IMR-90 (cell line): ENCODE data around the gene PIGW. TPM values are rescaled to one million over a fixed set of nuclear protein-coding genes. Genes with fewer than 3 reads are reported as not detected.

ENCODE experiments used
- ATAC-seq: fragments of 200-7000 bp; cut with Tn5 transposase; 2 replicates; pipeline ENCODE4 v1.9.1; 2020; ENCODE audit warnings: low read depth, mild to moderate bottlenecking, moderate library complexity
- BruUV-seq: library from RNA; stranded (reverse); fragments of 400-500 nt; replicated peaks from 2 replicates; lab custom pipeline; 2021; lab: Mats Ljungman, UMichigan
- CTCF ChIA-PET: fragments of 300-600 bp; formaldehyde crosslinking; extraction: SDS; loops from one replicate; lab custom pipeline; 2021; ENCODE audit warnings: antibody characterized with exemption; lab: Yijun Ruan, JAX
- POLR2A ChIA-PET: fragments of 300-600 bp; sonication (Branson Sonifier 250); formaldehyde crosslinking; loops from one replicate; lab custom pipeline; 2022; ENCODE audit warnings: antibody characterized with exemption; ENCODE audit not compliant: unreplicated experiment; lab: Charles Lee
- DNase-seq: peaks from one replicate; pipeline ENCODE4 v3.0.0; 2013
- H2AFZ ChIP-seq: replicated peaks from 2 replicates; pipeline ENCODE3; 2013; ENCODE audit warnings: low read length, mild to moderate bottlenecking; ENCODE audit not compliant: poor library complexity
- H2AK5ac ChIP-seq: 2 replicates; pipeline ENCODE4 v1.6.1; 2013; ENCODE audit warnings: low read depth, low read length, inconsistent platforms
- H2AK9ac ChIP-seq: replicated peaks from 2 replicates; pipeline ENCODE3; 2013; ENCODE audit warnings: mild to moderate bottlenecking, low read depth, low read length, moderate library complexity; ENCODE audit not compliant: poor library complexity
- H2BK120ac ChIP-seq: 2 replicates; pipeline ENCODE4 v1.6.1; 2013; ENCODE audit warnings: low read depth, low read length, inconsistent platforms
- H2BK15ac ChIP-seq: 3 replicates; pipeline ENCODE4 v1.6.1; 2013; ENCODE audit warnings: low read depth, low read length, inconsistent platforms
- H2BK20ac ChIP-seq: 2 replicates; pipeline ENCODE4 v1.6.1; 2013; ENCODE audit warnings: low read depth, mild to moderate bottlenecking, inconsistent platforms, low read length, moderate library complexity
- H2BK5ac ChIP-seq: 2 replicates; pipeline ENCODE4 v1.6.1; 2013; ENCODE audit warnings: mild to moderate bottlenecking, low read depth, low read length, inconsistent platforms; ENCODE audit not compliant: poor library complexity, severe bottlenecking
- H3K14ac ChIP-seq: replicated peaks from 2 replicates; pipeline ENCODE4 v1.6.1; 2013; ENCODE audit warnings: low read depth, low read length, inconsistent platforms
- H3K18ac ChIP-seq: 2 replicates; pipeline ENCODE4 v1.6.1; 2013; ENCODE audit warnings: low read depth, low read length, control low read depth
- H3K23ac ChIP-seq: 2 replicates; pipeline ENCODE4 v1.6.1; 2013; ENCODE audit warnings: low read depth, low read length, inconsistent platforms
- H3K27ac ChIP-seq: 2 replicates; pipeline ENCODE4 v1.5.1; 2013; ENCODE audit warnings: mild to moderate bottlenecking, control low read depth, low read length; ENCODE audit not compliant: insufficient read depth
- H3K27me3 ChIP-seq: 2 replicates; pipeline ENCODE4 v1.6.1; 2013; ENCODE audit warnings: low read length; ENCODE audit not compliant: control insufficient read depth, insufficient read depth
- H3K36me3 ChIP-seq: 2 replicates; pipeline ENCODE4 v1.6.1; 2013; ENCODE audit warnings: low read length, mixed read lengths; ENCODE audit not compliant: control insufficient read depth, insufficient read depth
- H3K4ac ChIP-seq: 2 replicates; pipeline ENCODE4 v1.6.1; 2013; ENCODE audit warnings: low read depth, low read length, inconsistent platforms
- H3K4me1 ChIP-seq: 2 replicates; pipeline ENCODE4 v1.6.1; 2013; ENCODE audit warnings: low read length, mixed read lengths; ENCODE audit not compliant: control insufficient read depth, insufficient read depth
- H3K4me2 ChIP-seq: 2 replicates; pipeline ENCODE4 v1.6.1; 2013; ENCODE audit warnings: low read depth, mild to moderate bottlenecking, control low read depth, low read length, moderate library complexity
- H3K4me3 ChIP-seq: 2 replicates; pipeline ENCODE4 v1.5.1; 2013; ENCODE audit warnings: low read depth, mild to moderate bottlenecking, control low read depth, low read length, moderate library complexity; ENCODE audit not compliant: insufficient read depth
- H3K56ac ChIP-seq: 2 replicates; pipeline ENCODE4 v1.6.1; 2013; ENCODE audit warnings: low read length, inconsistent platforms; ENCODE audit not compliant: insufficient read depth; ENCODE audit errors: extremely low read depth
- H3K79me1 ChIP-seq, 2 experiments: 2 replicates each; pipeline ENCODE4 v1.6.1; 2013; ENCODE audit warnings: low read length in 2 of 2, inconsistent platforms in 1 of 2, low read depth in 1 of 2
- H3K9ac ChIP-seq: 2 replicates; pipeline ENCODE4 v1.6.1; 2013; ENCODE audit warnings: low read depth, low read length, control low read depth
- H3K9me1 ChIP-seq: 2 replicates; pipeline ENCODE4 v1.6.1; 2013; ENCODE audit warnings: low read length, inconsistent platforms; ENCODE audit not compliant: insufficient read depth
- H3K9me3 ChIP-seq: 2 replicates; pipeline ENCODE4 v1.6.1; 2013; ENCODE audit warnings: low read length; ENCODE audit not compliant: control insufficient read depth, insufficient read depth
- H4K20me1 ChIP-seq: 2 replicates; pipeline ENCODE4 v1.6.1; 2013; ENCODE audit warnings: low read length, inconsistent platforms; ENCODE audit not compliant: insufficient read depth
- H4K5ac ChIP-seq: 2 replicates; pipeline ENCODE4 v1.6.1; 2013; ENCODE audit warnings: mild to moderate bottlenecking, low read depth, low read length, control low read depth
- H4K8ac ChIP-seq, 2 experiments: 2 replicates each; pipeline ENCODE4 v1.6.1; 2013; ENCODE audit warnings: low read depth in 2 of 2, low read length in 2 of 2, control low read depth in 1 of 2, inconsistent platforms in 1 of 2
- H4K91ac ChIP-seq: 2 replicates; pipeline ENCODE4 v1.6.1; 2013; ENCODE audit warnings: low read depth, low read length, inconsistent platforms; ENCODE audit not compliant: insufficient read depth
- BHLHE40 ChIP-seq: fragments of 150-350 bp; IDR thresholded peaks from 2 replicates; pipeline ENCODE4 v1.6.1; 2016; ENCODE audit warnings: mild to moderate bottlenecking, low read depth, low read length
- CEBPB ChIP-seq: IDR thresholded peaks from 2 replicates; pipeline ENCODE4 v1.6.1; 2012; ENCODE audit warnings: low read depth, low read length, improper control_type of control experiment
- CHD1 ChIP-seq: IDR thresholded peaks from 2 replicates; pipeline ENCODE4 v1.6.1; 2012; ENCODE audit warnings: low read depth, low read length, improper control_type of control experiment
- CTCF ChIP-seq: conservative IDR thresholded peaks from 2 replicates; pipeline ENCODE4 v1.5.1; 2012; ENCODE audit warnings: mild to moderate bottlenecking, low read depth, low read length, improper control_type of control experiment
- ELK1 ChIP-seq: fragments of 150-350 bp; IDR thresholded peaks from 2 replicates; pipeline ENCODE4 v1.6.1; 2016; ENCODE audit warnings: low read depth, mild to moderate bottlenecking, low read length, moderate library complexity, borderline replicate concordance
- FOS ChIP-seq: fragments of 150-350 bp; IDR thresholded peaks from 2 replicates; pipeline ENCODE4 v1.6.1; 2016; ENCODE audit warnings: low read depth, low read length
- MAFK ChIP-seq: IDR thresholded peaks from 2 replicates; pipeline ENCODE4 v1.6.1; 2012; ENCODE audit warnings: low read depth, low read length, improper control_type of control experiment
- MAZ ChIP-seq: IDR thresholded peaks from 2 replicates; pipeline ENCODE4 v1.6.1; 2012; ENCODE audit warnings: low read depth, mild to moderate bottlenecking, low read length, improper control_type of control experiment, moderate library complexity, borderline replicate concordance
- POLR2A ChIP-seq: IDR thresholded peaks from 2 replicates; pipeline ENCODE4 v1.6.1; 2012; ENCODE audit warnings: mild to moderate bottlenecking, low read depth, low read length
- RCOR1 ChIP-seq: IDR thresholded peaks from 2 replicates; pipeline ENCODE4 v1.6.1; 2012; ENCODE audit warnings: mild to moderate bottlenecking, low read length, improper control_type of control experiment; ENCODE audit not compliant: insufficient replicate concordance
- RFX5 ChIP-seq: IDR thresholded peaks from 2 replicates; pipeline ENCODE4 v1.8.0; 2012; ENCODE audit warnings: low read depth, mild to moderate bottlenecking, low read length, moderate library complexity
- SMC3 ChIP-seq: fragments of 150-350 bp; IDR thresholded peaks from 2 replicates; pipeline ENCODE4 v1.6.1; 2016; ENCODE audit warnings: low read depth, mild to moderate bottlenecking, antibody characterized with exemption, low read length, moderate library complexity
- USF2 ChIP-seq: fragments of 150-350 bp; IDR thresholded peaks from 2 replicates; pipeline ENCODE4 v1.6.1; 2017; ENCODE audit warnings: mild to moderate bottlenecking, antibody characterized with exemption, low read length, low read depth
- WGBS, 2 experiments: methylation state at CpG; one replicate each; pipeline versions ENCODE4 v1.1.5 to v1.1.7; 2013; ENCODE audit warnings: missing lambda C conversion rate in 2 of 2; ENCODE audit not compliant: insufficient read length in 1 of 2; ENCODE audit errors: extremely low coverage in 2 of 2; 5-methylcytosine and 5-hydroxymethylcytosine counted together
- dilution Hi-C: fragments of 300-500 bp; cut with HindIII; formaldehyde crosslinking; loops from one replicate; pipeline ENCODE4 v1.14.3; 2018; ENCODE audit warnings: low sequenced_read_pairs; ENCODE audit not compliant: unreplicated experiment
- in situ Hi-C: fragments of 300-500 bp; cut with MboI; formaldehyde crosslinking; loops from 3 replicates; pipeline ENCODE4 v1.14.3; 2019; ENCODE audit warnings: low sequenced_read_pairs, inconsistent platforms, mixed read lengths
- intact Hi-C: fragments of 100-400 bp; cut with micrococcal nuclease; formaldehyde crosslinking; loops from 2 replicates; pipeline ENCODE4 v1.10.0; 2022
- polyA plus RNA-seq, 3 experiments: library from polyadenylated mRNA; depleted of rRNA; stranded (reverse); fragments of >200 nt; gene quantifications; 2 replicates each; pipeline ENCODE4 v1.2.3, GENCODE V29; 2012; ENCODE audit warnings: low replicate concordance in 1 of 3
- total RNA-seq: library from RNA; depleted of rRNA; stranded (reverse); fragments of >200 nt; gene quantifications from 2 replicates; pipeline ENCODE4 v1.2.3, GENCODE V29; 2012

PIGW gene
- total and polyA plus RNA-seq, 2 of the 4 experiments (the other 2 are of a cell fraction) = 4.5 to 5.5 TPM

- Histone ChIP-seq H3K9me3 (no peaks in the 10 kb centered on the region), H2BK20ac (no peak overlapping the region), H2BK5ac (peak overlapping the region; percentile 32), H2AK5ac (peak overlapping the region; percentile 29), H3K27ac (peak overlapping the region; percentile 74), H3K4ac (peak overlapping the region; percentile 59), H2AK9ac (peak overlapping the region; percentile 99), H3K23ac (peak overlapping the region; percentile 64; the same call in 1 of the 2 replicates), H3K27me3 (no peaks in the 10 kb centered on the region), H3K14ac (peak overlapping the region; percentile 70), H2BK15ac (no peak overlapping the region), H4K20me1 (no peaks in the 10 kb centered on the region; the same call in 1 of the 2 replicates), H2AFZ (peak overlapping the region; percentile 99), H3K79me1 (peaks cover 33 to 55% of the 10 kb centered on the region in 2 experiments), H4K8ac (peak overlapping the region; percentile 93 to 98), H2BK120ac (no peak overlapping the region), H4K91ac (peak overlapping the region; percentile 13; the same call in 1 of the 2 replicates), H3K56ac (0 out of 2 replicates have a peak overlapping the region, but pooled peaks have one; percentile 1), H3K4me3 (peak overlapping the region; percentile 84), H3K36me3 (peaks cover 16% of the 10 kb centered on the region), H3K4me1 (peaks cover 5% of the 10 kb centered on the region), H3K4me2 (peak overlapping the region; percentile 77), H3K18ac (no peak overlapping the region), H3K9ac (peak overlapping the region; percentile 43), H3K9me1 (peaks cover 11% of the 10 kb centered on the region; the same call in 1 of the 2 replicates), H4K5ac (peak overlapping the region; percentile 29)
- ChIA-PET CTCF (no interaction called here), POLR2A (interaction anchor here (0.6 kb wide), 1 partner anchor 789 kb away, joined by 5 read pairs; no protein-coding TSS in a partner anchor)
- TF ChIP-seq CTCF = no peak
- no peak for TF ChIP-seq MAFK
- TF ChIP-seq USF2 = no peak
- no peak for TF ChIP-seq CEBPB
- TF ChIP-seq ELK1 = no peak
- no peak for TF ChIP-seq POLR2A
- TF ChIP-seq CHD1 = no peak
- no peak for TF ChIP-seq RFX5
- TF ChIP-seq FOS = no peak
- no peak for TF ChIP-seq SMC3
- TF ChIP-seq MAZ = no peak
- no peak for TF ChIP-seq RCOR1
- TF ChIP-seq BHLHE40 = no peak
- in situ Hi-C loops (no loop called here), intact Hi-C loops (loop anchor here (1.0 to 2.0 kb wide), 2 partner anchors 9 to 39 kb away; partner anchors contain the start of gene GGNBP2), dilution Hi-C loops (no loop called here)
- peak; percentile 19; the same call in 1 of the 2 replicates for ATAC-seq
- TSS peak; percentile 82 for BruUV-seq
- WGBS, 2 experiments = 8% methylated on average over 5 of the region's 15 CpGs; no CpG with 5 or more reads in 1 of the 2 experiments
- DNase-seq = no peak
These were observed 888 bp downstream of the PIGW start for GRCh38 chr17:36535669-36536081.
